ENCODE measurements around the gene SLC25A33.

DNA sequence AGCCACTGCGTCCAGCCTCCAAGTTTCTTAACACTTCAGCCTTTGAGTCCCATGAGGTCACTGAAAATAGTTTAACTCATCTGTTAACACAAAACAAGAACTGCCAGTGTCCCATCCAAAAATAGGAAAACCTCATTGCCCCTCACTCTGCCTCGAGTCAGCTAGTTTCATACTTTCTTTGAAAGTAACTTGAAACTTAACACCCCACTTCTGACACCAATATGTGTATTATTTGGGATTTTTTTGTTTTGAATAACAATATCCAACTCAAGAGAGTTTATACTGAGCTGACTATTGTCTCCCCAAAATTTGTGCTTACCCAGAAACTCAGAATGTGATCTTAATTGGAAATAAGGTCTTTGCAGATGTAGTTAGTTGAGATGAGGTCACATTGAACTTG is 95.3 kb downstream of the SLC25A33 start:
- TF ChIP-seq EZH2 (IDR thresholded peaks at IDR 0.05; ENCODE audit: borderline replicate concordance, low read depth, low read length, severe bottlenecking) (no peak), CTCF (IDR thresholded peaks at IDR 0.05; ENCODE audit: borderline replicate concordance, extremely low read depth, low read length, poor library complexity, severe bottlenecking) (no peak)

Measured in DND-41 (cell line).